Smooth muscle cell of bladder (primary cell): ENCODE data around the gene ZNF157. TPM values are rescaled to one million over a fixed set of nuclear protein-coding genes. Genes with fewer than 3 reads are reported as not detected.

Source experiments
- total RNA-seq: library from RNA; depleted of rRNA; stranded (reverse); fragments of >200 nt; gene quantifications from 2 replicates; pipeline ENCODE4 v1.2.3, GENCODE V29; 2014

Gene ZNF157
- 0.14 TPM in 1 of 2 replicates, not detected in the other for total RNA-seq

GRCh38 chrX:47370278-47370677 is at the start of gene ZNF157:
Gene ZNF157 (plus strand): TSS chrX:47370578. CDS start chrX:47370669, 91 bp downstream.

Other genes starting within 250 kb of the ZNF157 start
- 67.1 and 81.1 TPM in 2 replicates for gene NDUFB11, start 225.9 kb upstream of the ZNF157 start, total RNA-seq
- gene RBM10, start 225.4 kb upstream of the ZNF157 start, total RNA-seq = 39.7 and 42.1 TPM in 2 replicates
- gene UBA1, start 176.7 kb upstream of the ZNF157 start, total RNA-seq = 101 and 119 TPM in 2 replicates
- 52.8 and 61.2 TPM in 2 replicates for gene CDK16, start 151.9 kb upstream of the ZNF157 start, total RNA-seq
- 45.4 and 45.9 TPM in 2 replicates for gene USP11, start 137.6 kb upstream of the ZNF157 start, total RNA-seq
- 4.4 and 5.1 TPM in 2 replicates for gene ZNF41, start 112.6 kb downstream of the ZNF157 start, total RNA-seq
- 10.1 and 13.6 TPM in 2 replicates for gene ARAF, start 190.6 kb downstream of the ZNF157 start, total RNA-seq
- 1,537 and 1,802 TPM in 2 replicates for gene TIMP1, start 211.9 kb downstream of the ZNF157 start, total RNA-seq
- gene SYN1, start 249.3 kb downstream of the ZNF157 start, total RNA-seq = 0.18 and 0.71 TPM in 2 replicates